ENCODE results near the gene CEMP1.
A peak's percentile ranks its signal among the peaks of the same experiment; 100 is the strongest.

The CEMP1 gene

GRCh38 chr16:2508722-2509400 lies 22.3 kb downstream of the CEMP1 start:
- no peak for TF ChIP-seq JUND (IDR thresholded peaks at IDR 0.05; ENCODE audit: low read depth)
- in situ Hi-C loops (cut with HindIII; ENCODE audit: low pct_unique_long_range_greater_than_20kb, low sequenced_read_pairs) = no loop called here

DNA sequence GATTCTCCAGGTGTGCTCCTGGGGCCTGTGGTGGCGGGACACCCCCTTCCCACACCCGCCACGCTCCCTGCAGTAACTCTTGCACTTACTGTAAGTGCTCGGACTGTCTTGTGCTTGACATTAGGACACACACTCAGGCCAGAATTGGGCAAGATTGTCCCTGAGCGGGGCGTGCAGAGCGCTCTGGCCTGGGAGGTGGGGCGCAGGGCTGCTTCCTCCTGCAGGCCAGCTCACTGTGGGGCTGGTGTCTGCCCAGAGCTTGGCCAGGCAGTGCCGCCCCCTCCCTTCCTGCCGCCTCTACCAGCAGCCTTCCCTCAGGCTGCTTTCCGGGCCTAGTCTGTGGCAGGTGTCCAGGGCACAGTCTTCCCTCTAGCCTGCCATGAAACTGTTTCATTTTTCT lies 23.5 kb downstream of the CEMP1 start:
- no peak for TF ChIP-seq JUND (IDR thresholded peaks at IDR 0.05; ENCODE audit: low read depth)
- in situ Hi-C loops (cut with HindIII; ENCODE audit: low pct_unique_long_range_greater_than_20kb, low sequenced_read_pairs) = no loop called here

More at GRCh38 chr16:2508722-2509400, 22.3 kb downstream of the CEMP1 start:
- DNase-seq (ENCODE audit: low read depth in 1 of 2, low spot score in 1 of 2) = no peak

GRCh38 chr16:2507052-2507659 lies 24.1 kb downstream of the CEMP1 start:
- DNase-seq (ENCODE audit: low read depth in 1 of 2, low spot score in 1 of 2) = no peak
- in situ Hi-C loops (cut with HindIII; ENCODE audit: low pct_unique_long_range_greater_than_20kb, low sequenced_read_pairs) = no loop called here
- TF ChIP-seq JUND (IDR thresholded peaks at IDR 0.05; ENCODE audit: low read depth) = no peak

More for the DNA sequence above, 23.5 kb downstream of the CEMP1 start:
- DNase-seq (ENCODE audit: low read depth in 1 of 2, low spot score in 1 of 2) = no peak

DNA sequence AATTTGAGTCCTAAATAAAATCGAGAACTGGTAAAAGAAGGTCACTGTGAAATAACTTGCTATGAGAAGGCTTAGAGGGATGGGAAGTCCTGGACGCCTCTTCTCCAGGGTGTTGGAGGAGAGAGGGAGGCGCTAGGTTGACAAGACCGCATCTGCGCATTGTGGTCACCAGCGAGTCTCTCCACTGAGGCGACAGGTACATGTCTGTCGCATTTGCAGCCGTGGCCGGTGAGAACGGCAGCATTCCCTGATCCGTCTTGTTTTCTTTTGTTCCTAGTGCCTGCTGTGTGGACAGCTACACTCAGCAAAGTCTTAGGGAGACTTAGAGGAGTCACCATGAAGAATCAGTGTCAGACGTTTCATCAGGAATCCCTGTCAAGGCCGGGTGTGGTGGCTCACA lies 25.5 kb downstream of the CEMP1 start:
- in situ Hi-C loops (cut with HindIII; ENCODE audit: low pct_unique_long_range_greater_than_20kb, low sequenced_read_pairs) = no loop called here
- DNase-seq (ENCODE audit: low read depth in 1 of 2, low spot score in 1 of 2) = no peak
- no peak for TF ChIP-seq JUND (IDR thresholded peaks at IDR 0.05; ENCODE audit: low read depth)

- TF ChIP-seq JUND (IDR thresholded peaks at IDR 0.05; ENCODE audit: low read depth) = no peak
- in situ Hi-C loops (cut with HindIII; ENCODE audit: low pct_unique_long_range_greater_than_20kb, low sequenced_read_pairs) = no loop called here
Observed at GRCh38 chr16:2501946-2502895, 29.0 kb downstream of the CEMP1 start.

DNA sequence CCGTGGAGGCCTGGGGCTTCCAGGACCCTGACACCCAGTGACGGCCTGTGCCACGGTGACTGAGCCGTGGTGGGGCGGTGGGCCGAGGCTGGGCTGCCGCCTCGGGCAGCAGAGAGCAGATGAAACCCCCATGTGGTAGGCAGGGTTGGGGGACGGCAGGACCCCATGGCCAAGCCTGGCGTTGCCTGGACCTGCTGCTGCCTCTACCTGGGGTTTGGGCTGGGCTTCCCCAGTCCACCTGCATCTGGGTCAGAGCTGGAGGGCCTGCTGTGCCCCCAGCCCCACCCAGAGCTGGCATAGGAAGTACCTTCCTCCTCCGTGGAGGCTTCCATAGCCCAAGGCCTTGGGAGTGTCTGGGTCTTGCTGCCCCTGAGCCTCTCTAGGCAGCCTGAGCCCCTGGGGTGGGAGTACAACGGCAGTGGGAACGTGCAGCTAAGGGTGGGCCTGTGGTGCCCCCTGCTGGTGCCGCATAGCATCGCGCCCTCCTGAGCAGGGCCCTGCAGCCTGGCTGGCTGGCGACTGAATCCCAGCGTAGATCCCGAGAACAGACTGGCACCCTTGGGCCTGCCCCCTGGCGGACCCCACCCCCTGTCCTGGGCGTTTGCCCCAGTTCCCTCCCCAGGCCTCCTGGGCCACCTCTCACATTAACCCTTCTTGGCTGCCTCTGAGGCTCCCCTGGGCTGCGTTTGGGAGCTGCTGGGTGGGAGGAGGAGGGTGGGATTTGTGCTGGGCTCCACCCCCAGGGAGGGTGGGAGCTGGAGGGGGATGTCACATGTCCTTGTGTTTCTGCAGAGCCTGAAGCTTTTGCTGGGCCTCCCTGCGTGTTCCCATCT lies 30.1 kb downstream of the CEMP1 start:
- no peak for TF ChIP-seq JUND (IDR thresholded peaks at IDR 0.05; ENCODE audit: low read depth)
- DNase-seq (ENCODE audit: low read depth in 1 of 2, low spot score in 1 of 2) = peak; percentile 79 to 84
- in situ Hi-C loops (cut with HindIII; ENCODE audit: low pct_unique_long_range_greater_than_20kb, low sequenced_read_pairs) = no loop called here

More at GRCh38 chr16:2501946-2502895, 29.0 kb downstream of the CEMP1 start:
- DNase-seq (ENCODE audit: low read depth in 1 of 2, low spot score in 1 of 2) = no peak

DNA sequence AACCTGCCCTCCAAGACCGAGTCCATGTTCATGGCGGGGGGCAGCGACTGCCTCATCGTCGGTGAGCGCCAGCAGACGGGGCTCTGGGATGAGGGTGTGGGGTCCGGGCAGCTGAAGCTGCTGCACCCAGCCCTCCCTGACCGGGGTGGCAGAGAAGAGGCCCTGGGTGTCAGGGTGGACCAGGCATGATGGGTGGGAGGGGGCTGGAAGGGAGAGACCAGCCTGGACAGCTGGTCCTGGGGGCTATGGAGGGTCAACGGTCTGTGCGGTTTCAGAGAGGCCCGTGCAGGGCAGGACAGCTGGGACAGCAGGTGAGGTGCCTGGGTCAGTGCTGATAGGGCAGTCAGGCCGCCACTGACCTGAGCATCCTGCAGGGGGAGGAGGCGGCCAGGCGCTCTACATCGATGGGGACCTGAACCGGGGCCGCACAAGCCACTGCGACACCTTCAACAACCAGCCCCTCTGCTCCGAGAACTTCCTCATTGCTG lies 30.7 kb downstream of the CEMP1 start:
- no peak for DNase-seq (ENCODE audit: low read depth in 1 of 2, low spot score in 1 of 2)
- no peak for TF ChIP-seq JUND (IDR thresholded peaks at IDR 0.05; ENCODE audit: low read depth)
- in situ Hi-C loops (cut with HindIII; ENCODE audit: low pct_unique_long_range_greater_than_20kb, low sequenced_read_pairs) = no loop called here

DNA sequence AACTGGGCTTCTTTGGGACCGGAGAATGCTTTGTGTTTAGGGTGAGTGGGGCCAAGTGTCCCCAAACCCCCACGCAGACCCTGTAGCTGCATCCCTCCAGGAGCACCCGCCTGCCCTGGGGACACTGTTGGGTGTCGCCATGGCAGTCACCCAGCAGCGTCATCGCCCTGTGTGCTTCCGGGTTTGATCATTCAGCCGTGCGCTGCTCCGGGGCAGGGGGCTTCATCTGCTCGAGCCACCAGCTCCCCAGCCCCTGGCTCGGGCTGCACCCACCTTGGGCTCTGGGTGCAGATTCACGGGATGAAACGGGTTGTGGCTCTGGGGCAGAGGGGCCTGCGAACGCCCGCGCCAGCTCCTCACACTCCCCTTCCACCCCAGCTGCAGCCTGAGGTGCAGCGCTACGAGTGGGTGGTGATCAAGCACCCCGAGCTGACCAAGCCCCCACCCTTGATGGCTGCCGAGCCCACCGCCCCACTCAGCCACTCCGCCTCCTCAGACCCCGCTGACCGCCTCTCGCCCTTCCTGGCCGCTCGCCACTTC lies 31.2 kb downstream of the CEMP1 start:
- DNase-seq (ENCODE audit: low read depth in 1 of 2, low spot score in 1 of 2) = no peak
- in situ Hi-C loops (cut with HindIII; ENCODE audit: low pct_unique_long_range_greater_than_20kb, low sequenced_read_pairs) = no loop called here
- no peak for TF ChIP-seq JUND (IDR thresholded peaks at IDR 0.05; ENCODE audit: low read depth)

DNA sequence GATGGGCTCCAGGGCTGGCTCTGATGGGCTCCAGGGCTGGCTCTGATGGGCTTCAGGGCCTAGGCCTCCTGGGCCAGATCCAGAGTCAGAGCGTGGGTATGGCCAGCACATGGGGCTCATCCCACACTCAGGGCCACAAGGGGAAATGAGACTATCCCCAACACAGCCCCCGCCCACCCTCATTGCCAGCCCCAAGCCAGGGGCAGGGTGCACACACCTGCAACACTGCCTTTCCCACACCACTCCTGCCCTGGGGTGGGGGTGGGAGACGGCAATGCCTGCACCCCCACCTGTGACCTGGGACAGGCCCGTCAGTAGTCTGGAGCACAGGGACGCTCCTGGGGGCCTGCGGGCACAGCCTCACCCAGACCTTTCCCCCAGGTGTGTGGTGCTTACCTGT lies 31.8 kb downstream of the CEMP1 start:
- TF ChIP-seq JUND (IDR thresholded peaks at IDR 0.05; ENCODE audit: low read depth) = no peak
- no peak for DNase-seq (ENCODE audit: low read depth in 1 of 2, low spot score in 1 of 2)
- in situ Hi-C loops (cut with HindIII; ENCODE audit: low pct_unique_long_range_greater_than_20kb, low sequenced_read_pairs) = no loop called here

DNA sequence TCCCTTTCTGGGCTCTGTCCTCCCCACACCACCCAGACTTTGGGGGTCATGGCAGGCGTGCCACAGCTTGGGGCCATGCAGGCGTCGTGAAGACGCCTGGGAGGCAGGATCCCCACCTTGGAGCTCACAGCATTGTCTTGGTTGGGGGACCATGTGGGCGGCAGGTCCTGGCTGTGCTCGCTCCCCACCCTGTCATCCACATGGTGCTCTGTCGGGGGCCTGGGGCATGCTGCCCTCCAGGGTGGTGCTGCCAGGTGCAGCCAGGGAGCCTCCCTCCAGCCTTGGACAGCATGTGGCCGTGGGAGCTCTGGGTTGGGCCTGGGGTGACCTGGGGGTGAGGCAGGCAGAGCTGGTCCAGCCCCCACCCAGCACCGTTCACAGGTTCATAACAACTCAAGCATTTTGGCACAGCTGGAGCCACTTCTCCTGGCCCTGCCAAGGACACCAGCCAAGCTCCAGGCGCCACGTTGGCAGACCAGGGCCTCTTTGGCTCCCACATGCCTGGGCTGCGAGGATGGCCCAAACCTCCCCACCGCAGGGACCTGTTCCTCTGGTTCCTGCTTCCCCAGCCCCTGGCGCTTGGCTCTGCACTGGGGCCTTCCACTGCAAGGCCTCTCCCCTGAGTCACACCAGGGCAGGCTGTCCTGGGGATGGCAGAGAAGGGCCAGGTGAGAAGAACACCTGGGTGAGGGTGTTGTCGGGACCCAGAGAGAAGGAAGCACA lies 32.5 kb downstream of the CEMP1 start:
- peak; percentile 69 to 92 for DNase-seq (ENCODE audit: low read depth in 1 of 2, low spot score in 1 of 2)
- no peak for TF ChIP-seq JUND (IDR thresholded peaks at IDR 0.05; ENCODE audit: low read depth)
- in situ Hi-C loops (cut with HindIII; ENCODE audit: low pct_unique_long_range_greater_than_20kb, low sequenced_read_pairs) = no loop called here
